ENCODE measurements around the gene PCDHA4. TPM values are rescaled to one million over a fixed set of nuclear protein-coding genes. Genes with fewer than 3 reads are reported as not detected.
"Not testable (repeated sequence)": the region's sequence is repeated elsewhere in the genome, so short reads cannot be mapped to it uniquely, and the experiment has no call there.

PCDHA4 gene
- total RNA-seq, 4 donors from 2014 or later = 1.6 to 5.7 (median 2.0) TPM

DNA sequence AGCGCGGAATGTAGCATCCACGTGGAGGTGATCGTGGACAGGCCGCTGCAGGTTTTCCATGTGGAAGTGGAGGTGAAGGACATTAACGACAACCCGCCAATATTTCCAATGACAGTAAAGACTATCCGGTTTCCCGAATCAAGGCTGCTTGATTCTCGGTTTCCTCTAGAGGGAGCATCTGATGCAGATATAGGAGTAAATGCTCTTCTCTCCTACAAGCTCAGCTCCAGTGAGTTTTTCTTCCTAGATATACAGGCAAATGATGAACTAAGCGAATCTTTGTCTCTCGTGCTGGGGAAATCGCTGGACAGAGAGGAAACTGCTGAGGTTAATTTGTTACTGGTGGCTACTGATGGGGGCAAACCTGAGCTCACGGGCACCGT, 11.6 kb upstream of the PCDHA4 start:
- Histone ChIP-seq H3K27me3 (no peaks in the 10 kb centered on the region), H3K4me1 (no peaks in the 10 kb centered on the region), H3K36me3 (no peaks in the 10 kb centered on the region), H3K4me3 (peak overlapping the region in 1 of 4 donors; percentile 31), H3K27ac (no peak overlapping the region), H3K9me3 (peaks cover 0 to 57% (median 12%) of the 10 kb centered on the region in 4 donors)
- no peak for DNase-seq (ENCODE audit: low spot score in 2 of 2)
- no peak for TF ChIP-seq CTCF (IDR thresholded peaks at IDR 0.05)
- no peak for TF ChIP-seq POLR2A (IDR thresholded peaks at IDR 0.05)
- 16 to 31% methylated on average over 13 to 15 of the region's 15 CpGs for WGBS, 2 donors

DNA sequence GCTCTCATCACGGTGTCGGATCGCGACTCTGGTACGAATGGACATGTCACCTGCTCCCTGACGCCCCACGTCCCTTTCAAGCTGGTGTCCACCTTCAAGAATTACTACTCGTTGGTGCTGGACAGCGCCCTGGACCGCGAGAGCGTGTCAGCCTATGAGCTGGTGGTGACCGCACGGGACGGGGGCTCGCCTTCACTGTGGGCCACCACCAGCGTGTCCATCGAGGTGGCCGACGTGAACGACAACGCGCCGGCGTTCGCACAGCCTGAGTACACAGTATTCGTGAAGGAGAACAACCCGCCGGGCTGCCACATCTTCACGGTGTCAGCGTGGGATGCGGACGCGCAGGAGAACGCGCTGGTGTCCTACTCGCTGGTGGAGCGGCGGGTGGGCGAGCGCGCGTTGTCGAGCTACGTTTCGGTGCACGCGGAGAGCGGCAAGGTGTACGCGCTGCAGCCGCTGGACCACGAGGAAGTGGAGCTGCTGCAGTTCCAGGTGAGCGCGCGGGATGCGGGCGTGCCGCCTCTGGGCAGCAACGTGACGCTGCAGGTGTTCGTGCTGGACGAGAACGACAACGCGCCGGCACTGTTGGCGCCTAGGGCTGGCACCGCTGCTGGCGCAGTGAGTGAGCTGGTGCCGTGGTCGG, 10.7 kb upstream of the PCDHA4 start:
- peaks cover 0 to 60% (median 11%) of the 10 kb centered on the region in 4 donors for H3K9me3 ChIP-seq
- H3K36me3 ChIP-seq; H3K27me3 ChIP-seq; DNase-seq (ENCODE audit: low spot score in 2 of 2); H3K27ac ChIP-seq; H3K4me1 ChIP-seq; H3K4me3 ChIP-seq: not testable (repeated sequence)
- WGBS, 2 donors = 62 to 69% methylated on average over 32 to 72 of the region's 72 CpGs

GRCh38 chr5:140796718-140797095, 10.2 kb upstream of the PCDHA4 start:
- Histone ChIP-seq H3K36me3 (no peaks in the 10 kb centered on the region), H3K9me3 (peaks cover 0 to 60% (median 13%) of the 10 kb centered on the region in 4 donors), H3K27ac (no peak overlapping the region), H3K27me3 (no peaks in the 10 kb centered on the region), H3K4me1 (no peaks in the 10 kb centered on the region), H3K4me3 (no peak overlapping the region)
- no peak for DNase-seq (ENCODE audit: low spot score in 2 of 2)
- TF ChIP-seq CTCF (IDR thresholded peaks at IDR 0.05) (no peak), POLR2A (IDR thresholded peaks at IDR 0.05) (no peak), EP300 (IDR thresholded peaks at IDR 0.05) (no peak)
- 56 to 63% methylated on average over 27 to 29 of the region's 39 CpGs for WGBS, 2 donors

DNA sequence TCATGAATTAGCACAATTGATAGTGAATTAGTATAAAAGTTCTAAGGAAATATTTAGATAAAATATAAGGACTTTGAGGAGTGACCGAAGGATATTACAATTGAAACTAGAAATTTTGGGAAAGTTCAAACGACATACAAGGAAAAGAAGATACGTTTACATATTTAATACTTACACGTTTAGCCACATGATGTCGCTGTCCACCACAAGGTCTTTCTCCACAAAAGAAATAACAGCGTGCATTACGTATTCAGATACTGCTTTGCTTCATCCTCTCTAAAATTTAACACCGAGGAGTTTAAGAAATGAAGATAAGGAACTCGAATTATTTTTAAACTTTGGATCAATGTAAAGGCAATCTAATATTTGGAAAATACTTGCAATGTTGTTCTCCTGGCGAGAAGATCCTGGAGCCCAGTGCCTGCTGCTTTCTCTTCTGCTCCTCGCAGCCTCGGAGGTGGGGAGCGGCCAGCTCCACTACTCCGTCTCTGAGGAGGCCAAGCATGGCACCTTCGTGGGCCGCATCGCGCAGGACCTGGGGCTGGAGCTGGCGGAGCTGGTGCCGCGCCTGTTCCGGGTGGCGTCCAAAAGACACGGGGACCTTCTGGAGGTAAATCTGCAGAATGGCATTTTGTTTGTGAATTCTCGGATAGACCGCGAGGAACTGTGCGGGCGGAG, 5.9 kb upstream of the PCDHA4 start, which contains the start of gene PCDHA3:
Gene PCDHA3, plus strand, starts transcription at position 242 of the 678 bp plus-strand sequence.
- H3K27me3 ChIP-seq = no peaks in the 10 kb centered on the region
- DNase-seq (ENCODE audit: low spot score in 2 of 2) = peak in 1 of 2 donors; percentile 18
- peak within 1 kb of the TSS; percentile 16 to 49 (median 20) for H3K4me3 ChIP-seq
- WGBS, 2 donors = 15 to 29% methylated on average over 19 to 29 of the region's 29 CpGs
- H3K9me3 ChIP-seq = peaks cover 0 to 50% (median 7%) of the 10 kb centered on the region in 4 donors
- peak within 1 kb of the TSS in 1 of 4 donors; percentile 21 for H3K27ac ChIP-seq
- TF ChIP-seq CTCF (IDR thresholded peaks at IDR 0.05) (peak in 3 of 5 experiments; percentile 11 to 21 (median 15)), EP300 (IDR thresholded peaks at IDR 0.05) (no peak), POLR2A (IDR thresholded peaks at IDR 0.05) (no peak)
- H3K36me3 ChIP-seq = no peaks in the 10 kb centered on the region
- H3K4me1 ChIP-seq = no peaks in the 10 kb centered on the region

GRCh38 chr5:140801494-140801841, 5.4 kb upstream of the PCDHA4 start:
- peak overlapping the region; percentile 16 to 49 (median 20) for H3K4me3 ChIP-seq
- no peaks in the 10 kb centered on the region for H3K27me3 ChIP-seq
- peaks cover 0 to 50% (median 7%) of the 10 kb centered on the region in 4 donors for H3K9me3 ChIP-seq
- peak overlapping the region in 1 of 4 donors; percentile 21 for H3K27ac ChIP-seq
- WGBS, 2 donors = 13 to 27% methylated on average over 16 of the region's 16 CpGs
- no peak for TF ChIP-seq POLR2A (IDR thresholded peaks at IDR 0.05)
- peak in 4 of 5 experiments; percentile 14 to 30 (median 20) for TF ChIP-seq CTCF (IDR thresholded peaks at IDR 0.05)
- H3K36me3 ChIP-seq = no peaks in the 10 kb centered on the region
- H3K4me1 ChIP-seq = no peaks in the 10 kb centered on the region
- peak in 1 of 2 donors; percentile 11 for DNase-seq (ENCODE audit: low spot score in 2 of 2)

DNA sequence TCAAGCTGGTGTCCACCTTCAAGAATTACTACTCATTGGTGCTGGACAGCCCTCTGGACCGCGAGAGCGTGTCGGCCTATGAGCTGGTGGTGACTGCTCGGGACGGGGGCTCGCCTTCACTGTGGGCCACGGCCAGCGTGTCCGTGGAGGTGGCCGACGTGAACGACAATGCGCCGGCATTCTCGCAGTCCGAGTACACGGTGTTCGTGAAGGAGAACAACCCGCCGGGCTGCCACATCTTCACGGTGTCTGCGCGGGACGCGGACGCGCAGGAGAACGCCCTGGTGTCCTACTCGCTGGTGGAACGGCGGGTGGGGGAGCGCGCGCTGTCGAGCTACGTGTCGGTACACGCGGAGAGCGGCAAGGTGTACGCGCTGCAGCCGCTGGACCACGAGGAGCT, 4.5 kb upstream of the PCDHA4 start:
- not testable (repeated sequence) for H3K4me1 ChIP-seq; H3K27ac ChIP-seq; H3K27me3 ChIP-seq; H3K36me3 ChIP-seq; DNase-seq (ENCODE audit: low spot score in 2 of 2); H3K4me3 ChIP-seq
- WGBS, 2 donors = 38 to 72% methylated on average over 24 to 44 of the region's 45 CpGs
- H3K9me3 ChIP-seq = peaks cover 0 to 50% (median 5%) of the 10 kb centered on the region in 4 donors
